ENCODE measurements around the gene TCEA3. TPM values are rescaled to one million over a fixed set of nuclear protein-coding genes. Genes with fewer than 3 reads are reported as not detected.

TCEA3 gene
- total RNA-seq, 4 donors from 2014 or later, result 39.5 to 49.1 (median 46.2) TPM

DNA sequence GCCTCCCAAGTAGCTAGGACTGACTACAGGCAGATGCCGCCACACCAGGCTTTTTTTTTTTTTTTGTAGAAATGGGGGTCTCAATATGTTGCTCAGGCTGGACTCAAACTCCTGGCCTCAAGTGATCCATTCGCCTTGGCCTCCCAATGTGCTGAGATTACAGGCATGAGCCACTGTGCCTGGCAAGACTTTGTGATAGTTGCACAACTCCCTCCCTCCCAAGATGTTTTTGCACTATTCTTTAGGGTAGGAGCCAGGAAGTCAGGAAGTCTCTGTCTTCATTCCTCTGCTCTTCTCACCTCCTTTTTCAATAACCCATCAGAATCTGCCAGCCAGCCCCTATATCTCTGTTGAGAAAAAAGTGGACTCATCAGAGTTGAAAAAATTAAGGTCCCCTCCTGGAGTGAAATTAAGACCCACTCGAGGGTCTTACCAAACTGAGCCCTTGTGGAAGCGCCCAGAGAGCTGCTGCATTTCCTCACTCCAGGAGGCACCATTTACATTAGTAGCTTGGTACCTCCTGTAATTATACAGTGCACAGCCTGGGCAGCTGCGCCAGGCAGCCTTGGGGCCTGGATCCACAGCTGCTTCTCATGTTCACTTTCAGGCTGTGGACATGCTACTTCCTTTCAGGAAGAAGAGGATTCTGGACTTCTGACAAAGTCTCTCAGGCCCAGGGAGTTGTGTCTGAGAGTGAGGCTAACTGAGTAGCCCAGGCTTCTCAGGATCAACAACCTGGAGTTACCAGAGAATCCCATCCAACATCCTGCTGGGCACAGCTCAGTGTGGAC is 24.0 kb downstream of the TCEA3 start:
- WGBS, 2 donors, result 66 to 68% methylated on average over 5 of the region's 5 CpGs
- intact Hi-C loops (cut with DNase I; ENCODE audit: low total_unique reads), result no loop called here
- no peak overlapping the region for H3K4me3 ChIP-seq (ENCODE audit: low read depth, poor library complexity, severe bottlenecking)
- no peak for DNase-seq (ENCODE audit: low spot score in 2 of 2)
- TF ChIP-seq POLR2A (IDR thresholded peaks at IDR 0.05) (no peak), CTCF (IDR thresholded peaks at IDR 0.05) (no peak)

DNA sequence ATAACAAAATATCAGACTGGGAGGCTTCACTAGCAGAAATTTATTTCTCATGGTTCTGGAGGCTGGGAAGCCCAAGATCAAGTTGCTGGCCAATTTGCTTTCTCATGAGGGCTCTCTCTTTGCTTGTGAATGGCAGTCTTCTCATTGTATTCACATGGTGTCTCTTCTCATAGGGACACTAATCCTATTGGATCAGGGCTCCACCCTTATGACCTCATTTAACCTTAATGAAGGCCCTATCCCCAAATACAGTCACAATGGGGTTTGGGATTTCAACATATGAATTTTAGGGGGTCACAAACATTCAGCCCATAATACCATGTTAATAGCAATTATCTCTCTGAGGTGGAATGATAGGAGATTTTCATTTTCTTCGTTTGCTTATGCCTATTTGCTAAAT is 25.3 kb downstream of the TCEA3 start:
- intact Hi-C loops (cut with DNase I; ENCODE audit: low total_unique reads), result no loop called here
- no peak overlapping the region for H3K4me3 ChIP-seq (ENCODE audit: low read depth, poor library complexity, severe bottlenecking)
- DNase-seq (ENCODE audit: low spot score in 2 of 2), result no peak
- TF ChIP-seq CTCF (IDR thresholded peaks at IDR 0.05) (no peak), POLR2A (IDR thresholded peaks at IDR 0.05) (no peak)
- 96 to 100% methylated on average over 1 of the region's 1 CpG for WGBS, 2 donors

GRCh38 chr1:23397908-23398307 is 26.6 kb downstream of the TCEA3 start:
- WGBS, 2 donors, result 93 to 94% methylated on average over 7 of the region's 7 CpGs
- H3K4me3 ChIP-seq (ENCODE audit: low read depth, poor library complexity, severe bottlenecking), result no peak overlapping the region
- TF ChIP-seq CTCF (IDR thresholded peaks at IDR 0.05) (no peak), POLR2A (IDR thresholded peaks at IDR 0.05) (no peak)
- DNase-seq (ENCODE audit: low spot score in 2 of 2), result no peak
- intact Hi-C loops (cut with DNase I; ENCODE audit: low total_unique reads), result no loop called here

- DNase-seq (ENCODE audit: low spot score in 2 of 2), result no peak
- TF ChIP-seq POLR2A (IDR thresholded peaks at IDR 0.05), result no peak
- no peak for TF ChIP-seq CTCF (IDR thresholded peaks at IDR 0.05)
- WGBS, 2 donors, result 96 to 98% methylated on average over 2 of the region's 2 CpGs
- intact Hi-C loops (cut with DNase I; ENCODE audit: low total_unique reads), result no loop called here
- no peak overlapping the region for H3K4me3 ChIP-seq (ENCODE audit: low read depth, poor library complexity, severe bottlenecking)
These were observed 28.2 kb downstream of the TCEA3 start for GRCh38 chr1:23396380-23396779.

DNA sequence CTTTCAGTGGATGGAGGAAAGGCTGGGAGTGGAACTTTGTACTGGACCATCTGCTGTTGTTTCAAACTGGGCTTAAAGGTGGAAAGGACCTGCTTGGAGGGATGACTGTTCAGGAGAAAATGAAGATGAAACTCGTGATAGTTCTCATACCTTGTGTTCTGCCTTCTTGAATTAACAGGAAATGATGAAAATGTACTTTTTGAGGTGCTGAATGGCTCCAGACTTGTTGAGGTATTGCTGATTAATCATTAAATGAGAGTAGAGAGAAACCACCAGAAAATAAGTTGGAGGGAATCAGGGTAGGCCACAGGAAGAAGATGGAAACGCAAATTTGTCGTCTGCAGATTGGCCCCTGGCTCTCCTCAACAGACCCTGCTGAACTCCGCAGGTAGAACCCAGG is 28.7 kb downstream of the TCEA3 start:
- no peak overlapping the region for H3K4me3 ChIP-seq (ENCODE audit: low read depth, poor library complexity, severe bottlenecking)
- DNase-seq (ENCODE audit: low spot score in 2 of 2), result no peak
- WGBS, 2 donors, result 90% methylated on average over 4 of the region's 4 CpGs
- intact Hi-C loops (cut with DNase I; ENCODE audit: low total_unique reads), result no loop called here
- TF ChIP-seq POLR2A (IDR thresholded peaks at IDR 0.05), result no peak
- no peak for TF ChIP-seq CTCF (IDR thresholded peaks at IDR 0.05)
